ENCODE results near the gene CNOT6.

The CNOT6 gene

GRCh38 chr5:180586204-180586603 is 92.0 kb downstream of the CNOT6 start:
- no peak for DNase-seq

GRCh38 chr5:180586870-180587269 is 92.7 kb downstream of the CNOT6 start:
- no peak for DNase-seq

DNA sequence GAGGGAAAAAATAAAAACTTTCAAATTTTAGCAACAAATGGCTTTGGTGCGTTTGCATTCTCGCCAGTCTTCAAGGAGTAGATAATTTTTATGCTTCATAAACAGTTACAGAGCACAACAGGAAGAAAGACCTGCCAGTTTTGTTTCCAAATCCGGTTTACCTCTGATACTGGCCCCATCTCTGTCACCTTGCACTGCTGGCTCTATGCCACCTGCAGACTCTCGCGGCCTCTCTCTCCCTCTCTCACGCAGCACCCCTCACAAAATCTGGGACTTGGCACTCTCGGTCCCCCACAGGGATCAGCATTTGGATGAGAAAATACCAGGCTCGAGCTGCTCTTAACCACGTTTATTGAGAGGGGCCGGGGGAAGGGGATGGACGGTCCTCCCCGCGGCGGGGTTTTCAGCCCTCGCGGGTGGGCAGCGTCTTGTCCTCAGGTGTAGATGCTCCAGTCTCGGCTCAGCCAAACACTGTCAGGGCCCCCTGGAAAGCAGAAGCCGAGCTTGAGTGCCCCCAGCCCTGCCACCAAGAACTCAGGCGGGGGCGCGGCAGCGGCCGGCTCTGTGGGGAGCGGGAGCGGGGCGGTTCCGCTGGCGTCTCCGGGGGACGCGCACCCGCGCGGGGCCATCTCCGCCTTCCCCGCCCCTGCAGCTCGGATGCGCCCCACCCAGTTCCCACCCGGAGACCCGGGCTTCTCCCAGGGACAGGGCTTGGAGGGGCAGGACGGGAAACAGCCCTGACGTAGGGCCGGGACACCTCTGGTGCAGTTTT is 95.8 kb downstream of the CNOT6 start:
- peak; percentile 1 for DNase-seq

DNA sequence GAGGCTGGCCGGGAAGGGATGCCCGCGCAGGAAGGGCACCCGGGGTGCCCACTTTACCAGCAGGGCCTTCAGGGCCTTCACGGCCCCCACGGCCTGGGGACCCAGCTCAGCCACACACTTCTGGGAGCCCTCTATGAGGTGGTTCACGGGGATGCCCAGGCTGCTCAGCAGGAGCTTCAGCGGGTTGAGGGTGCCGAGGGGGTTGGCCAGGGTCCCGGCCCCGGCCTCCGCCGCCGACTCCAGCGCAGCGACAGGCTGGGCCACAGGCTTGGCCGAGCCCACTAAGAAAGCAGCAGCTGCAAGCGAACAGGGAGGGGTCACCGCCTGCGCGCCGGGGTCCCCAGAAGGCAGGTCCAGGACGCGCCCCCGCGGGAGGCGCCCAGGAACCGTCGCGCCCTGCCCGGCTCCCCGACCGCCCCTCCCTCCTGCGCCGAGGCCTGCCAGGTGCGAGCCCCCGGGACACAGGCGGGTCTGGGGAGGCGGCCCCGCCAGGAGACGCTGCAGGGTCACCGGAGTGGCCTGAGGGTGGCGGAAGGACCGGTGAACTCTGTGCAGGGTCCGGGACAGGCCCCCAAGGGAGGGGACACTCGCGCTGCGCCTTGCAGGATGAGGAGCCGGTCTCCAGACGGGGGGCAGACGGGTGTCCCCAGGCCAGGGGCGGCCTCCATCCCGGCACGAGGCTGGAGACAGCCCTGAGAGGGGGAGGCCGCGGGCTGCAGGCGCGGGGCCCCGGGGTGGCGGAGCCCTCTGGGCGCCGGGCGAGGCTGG is 96.5 kb downstream of the CNOT6 start:
- DNase-seq = no peak

- no peak for DNase-seq
Measured at GRCh38 chr5:180591311-180591887, 97.2 kb downstream of the CNOT6 start, which contains the start of gene SCGB3A1. TSS of gene SCGB3A1 (minus strand) at chr5:180591499. CDS start at chr5:180591462, 37 bp downstream.

GRCh38 chr5:180592176-180592575 is 98.0 kb downstream of the CNOT6 start:
- DNase-seq = no peak

GRCh38 chr5:180593446-180594206 is 99.4 kb downstream of the CNOT6 start:
- DNase-seq = no peak

- DNase-seq = no peak
Measured at GRCh38 chr5:180594311-180595045, 100.3 kb downstream of the CNOT6 start.

DNA sequence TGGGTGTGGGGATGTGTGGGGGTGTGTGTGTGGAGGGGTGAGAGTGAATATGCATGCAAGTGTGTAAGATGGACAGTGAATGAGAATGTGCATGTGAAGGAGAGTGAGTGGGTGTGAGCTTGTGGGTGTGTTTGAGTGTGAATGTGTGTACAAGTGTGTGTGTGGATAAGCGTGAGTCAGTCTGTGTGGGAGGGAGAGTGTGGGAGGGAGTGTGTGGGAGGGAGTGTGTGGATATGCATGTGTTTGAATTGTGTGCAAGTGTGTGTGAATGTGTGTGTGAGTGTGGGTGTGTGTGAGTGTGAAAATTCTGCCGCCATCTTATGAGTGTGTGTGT is 100.8 kb downstream of the CNOT6 start:
- DNase-seq = no peak

- no peak for DNase-seq
Measured at GRCh38 chr5:180595381-180596114, 101.4 kb downstream of the CNOT6 start.

GRCh38 chr5:180596115-180596667 is 102.0 kb downstream of the CNOT6 start:
- no peak for DNase-seq

DNA sequence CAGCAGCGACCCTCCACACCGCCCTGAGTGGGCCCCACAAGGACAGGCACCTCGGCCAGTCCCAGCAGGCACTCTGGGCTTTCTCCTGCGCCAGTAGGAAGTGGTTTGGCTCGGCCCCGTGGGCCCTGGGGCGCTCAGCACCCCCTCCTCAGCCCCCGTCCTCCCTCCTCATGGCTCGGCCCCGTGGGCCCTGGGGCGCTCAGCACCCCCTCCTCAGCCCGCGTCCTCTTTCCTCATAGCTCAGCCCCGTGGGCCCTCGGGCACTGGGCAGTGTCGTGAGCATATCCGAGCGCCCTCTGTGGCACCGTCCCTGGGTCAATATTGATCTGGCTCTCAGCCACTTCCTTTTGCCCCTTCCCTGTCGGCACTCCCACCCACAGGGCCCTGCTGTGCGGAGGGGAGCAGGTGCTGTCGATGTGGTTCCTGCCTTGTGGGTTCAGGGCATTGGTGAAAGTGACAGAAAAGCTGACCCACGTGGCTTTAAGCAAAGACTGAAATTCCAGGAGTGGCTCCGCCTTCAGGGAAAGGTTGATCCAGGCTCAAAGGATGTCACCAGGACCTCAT is 102.6 kb downstream of the CNOT6 start:
- DNase-seq = no peak

GRCh38 chr5:180598316-180598701 is 104.1 kb downstream of the CNOT6 start:
- no peak for DNase-seq

DNA sequence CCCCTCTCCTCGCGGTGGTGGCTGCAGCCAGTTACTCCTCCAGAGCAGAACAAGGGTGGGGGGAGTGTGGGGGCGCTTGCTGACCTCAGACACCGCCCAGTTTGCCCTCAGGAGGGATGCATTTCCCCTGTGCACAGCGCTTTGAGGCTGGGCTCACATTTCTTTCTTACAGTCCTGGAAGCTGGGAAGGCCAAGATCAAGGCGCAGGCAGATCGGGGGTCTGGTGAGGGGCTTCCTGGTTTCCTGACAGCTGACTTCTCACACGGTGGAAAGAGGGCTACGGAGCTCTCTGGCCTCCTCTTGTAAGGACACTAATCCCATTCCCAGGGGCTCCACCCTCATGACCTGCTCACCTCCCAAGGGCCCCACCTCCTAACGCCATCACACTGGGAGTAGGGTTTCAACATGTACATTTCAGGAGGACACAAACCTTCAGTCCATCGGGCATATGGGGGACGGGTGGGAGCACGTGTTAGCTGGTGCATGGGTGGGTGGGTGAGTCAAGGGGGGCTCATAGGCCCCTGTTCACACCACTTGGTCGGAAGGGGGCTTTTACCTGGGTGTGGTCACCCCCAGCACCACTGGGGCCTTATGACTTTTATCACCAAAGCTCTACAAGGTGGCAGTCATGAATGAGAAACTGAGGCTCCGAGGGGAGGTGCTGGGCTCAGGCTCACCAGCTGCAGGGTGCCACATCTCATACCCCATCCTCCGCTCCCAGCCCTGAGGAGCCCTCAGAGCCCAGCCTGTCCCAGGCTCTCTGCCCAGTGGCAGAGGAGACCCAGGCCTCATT is 104.8 kb downstream of the CNOT6 start:
- DNase-seq = no peak

DNA sequence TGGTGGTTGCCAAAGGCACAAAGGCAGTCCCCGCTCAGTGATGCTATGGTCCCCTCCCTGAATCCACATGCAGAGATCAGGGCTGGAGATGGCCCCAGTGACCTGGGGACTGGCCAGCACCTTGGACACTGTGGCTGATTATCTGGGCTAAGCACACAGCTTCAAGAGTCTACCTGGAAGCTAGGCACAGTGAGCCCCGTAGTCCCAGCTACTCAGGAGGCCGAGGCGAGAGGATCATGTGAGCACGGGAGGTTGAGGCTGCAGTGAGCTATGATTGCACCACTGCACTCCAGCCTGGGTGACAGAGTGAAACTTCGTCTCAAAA is 105.4 kb downstream of the CNOT6 start:
- no peak for DNase-seq

GRCh38 chr5:180599981-180600553 is 105.9 kb downstream of the CNOT6 start:
- no peak for DNase-seq

DNA sequence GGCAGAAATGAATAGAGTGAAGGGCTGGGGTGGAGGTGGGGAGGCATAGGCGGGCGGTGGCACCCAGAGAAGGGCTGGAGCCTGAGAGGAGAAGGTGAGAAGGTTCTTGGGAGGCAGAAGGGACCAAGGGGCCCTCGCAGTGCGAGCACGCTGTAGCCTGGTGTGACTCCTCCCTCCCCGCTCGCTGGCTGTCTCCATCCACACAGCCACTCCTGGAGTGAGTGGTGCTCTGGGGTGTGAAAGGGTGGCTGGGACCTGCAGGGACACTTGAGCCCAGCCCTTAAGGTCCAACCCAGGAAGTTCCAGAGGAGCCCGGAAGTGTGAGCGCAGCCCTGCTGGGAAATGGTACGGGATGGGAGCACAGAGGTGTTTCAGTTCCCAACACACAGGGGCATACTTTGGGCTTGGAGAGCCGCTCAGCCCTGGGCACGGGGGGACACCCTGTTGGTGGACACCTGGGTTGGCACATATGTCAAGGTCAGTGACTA is 106.4 kb downstream of the CNOT6 start:
- no peak for DNase-seq

DNA sequence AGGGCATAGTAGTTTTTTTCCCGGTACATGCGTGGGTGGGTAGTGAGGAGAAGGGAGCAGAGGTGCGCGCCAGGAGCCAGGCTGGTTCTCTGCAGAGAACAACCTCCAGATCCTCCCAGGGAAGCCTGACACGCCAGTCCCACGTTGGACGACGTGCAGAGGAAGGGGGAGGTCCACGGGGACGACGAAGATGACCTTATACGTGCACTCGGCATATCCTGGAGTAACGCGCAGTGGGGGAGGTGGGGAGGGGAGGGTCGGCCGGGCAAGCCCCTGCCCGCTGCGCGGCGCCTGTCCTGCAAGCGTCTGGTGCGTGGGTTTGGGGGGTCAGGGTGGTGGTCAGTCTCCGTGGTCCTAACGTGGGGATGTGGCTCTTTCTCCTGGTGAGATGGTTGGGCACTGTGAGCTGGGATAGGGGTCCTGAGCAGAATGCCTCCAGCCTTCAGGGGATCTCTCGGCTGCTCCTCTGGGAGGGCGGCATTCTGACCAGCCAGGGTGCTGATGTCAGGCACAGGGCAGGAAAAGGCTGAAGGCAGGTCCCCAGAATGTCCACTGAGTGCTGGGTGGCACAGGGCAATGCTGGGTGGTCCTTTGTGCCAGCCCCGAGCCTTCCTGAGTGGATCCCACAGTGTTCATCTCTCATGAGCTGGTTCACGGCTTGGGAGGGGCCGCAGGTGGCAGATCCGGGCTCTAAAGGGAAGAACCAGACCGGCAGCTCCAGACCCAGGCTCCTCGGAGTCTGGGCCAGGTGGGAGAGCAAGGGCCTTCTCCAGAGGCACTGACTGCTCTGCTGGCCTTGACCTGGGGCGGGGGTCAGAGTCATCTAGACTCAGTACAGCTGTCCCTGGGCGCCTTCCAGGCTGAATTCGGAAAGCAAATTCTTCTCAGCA is 107.7 kb downstream of the CNOT6 start:
- no peak for DNase-seq
